ENCODE data around the gene GSC.
"Not testable (repeated sequence)": the region's sequence is repeated elsewhere in the genome, so short reads cannot be mapped to it uniquely, and the experiment has no call there.

Gene GSC

DNA sequence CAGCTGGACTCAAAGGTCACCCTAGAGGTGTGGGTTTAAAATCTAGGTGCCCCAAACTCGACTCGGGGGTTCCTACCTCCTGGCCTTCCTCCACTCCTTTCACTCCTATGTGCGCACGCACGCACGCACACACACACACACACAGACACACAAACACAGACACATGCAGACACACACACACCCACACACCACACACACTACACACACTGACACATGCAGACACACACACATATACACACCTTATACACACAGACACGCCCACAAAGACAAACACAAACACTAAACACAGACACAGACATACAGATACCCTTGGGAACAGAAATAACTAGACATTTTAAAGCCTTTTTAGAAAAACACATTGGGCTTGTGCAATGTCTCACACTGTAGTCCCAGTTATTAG, 31.8 kb downstream of the GSC start:
- no peak for DNase-seq

DNA sequence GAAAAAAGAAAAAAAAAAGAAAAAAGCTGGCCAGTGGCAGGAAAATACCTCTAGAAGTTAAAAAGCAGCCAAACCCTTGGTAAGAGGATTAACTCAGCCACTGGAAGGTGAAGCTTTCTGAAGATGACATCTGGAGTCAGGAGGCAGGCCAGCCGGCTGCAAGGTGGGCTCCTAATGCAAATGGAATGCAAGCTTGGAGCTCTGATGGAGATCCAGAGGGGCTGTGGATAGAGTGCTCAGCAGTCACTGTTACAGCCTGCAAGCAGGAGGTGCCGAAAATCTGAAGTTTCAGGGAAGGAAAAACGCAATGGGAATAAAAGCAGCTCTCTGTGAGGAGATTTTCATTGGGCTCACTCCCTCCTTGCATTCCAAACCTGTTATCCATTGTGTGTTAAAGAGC, 41.0 kb downstream of the GSC start:
- no peak for DNase-seq

DNA sequence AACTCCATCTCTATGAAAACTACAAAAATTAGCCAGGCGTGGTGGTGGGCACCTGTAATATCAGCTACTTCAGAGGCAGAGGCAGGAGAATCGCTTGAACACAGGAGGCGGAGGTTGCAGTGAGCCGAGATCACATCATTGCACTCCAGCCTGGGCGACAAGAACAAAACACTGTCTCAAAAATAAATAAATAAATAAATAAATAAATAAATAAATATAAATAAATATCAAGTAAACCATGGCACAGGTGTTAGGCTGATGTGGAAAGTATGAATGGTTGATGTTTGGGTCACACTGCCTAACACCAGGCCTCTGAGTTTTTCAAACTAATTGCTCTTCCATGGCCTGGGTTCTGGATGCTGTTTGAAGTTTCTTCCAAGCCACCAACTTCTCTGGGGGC, 41.5 kb downstream of the GSC start:
- DNase-seq: not testable (repeated sequence)

DNA sequence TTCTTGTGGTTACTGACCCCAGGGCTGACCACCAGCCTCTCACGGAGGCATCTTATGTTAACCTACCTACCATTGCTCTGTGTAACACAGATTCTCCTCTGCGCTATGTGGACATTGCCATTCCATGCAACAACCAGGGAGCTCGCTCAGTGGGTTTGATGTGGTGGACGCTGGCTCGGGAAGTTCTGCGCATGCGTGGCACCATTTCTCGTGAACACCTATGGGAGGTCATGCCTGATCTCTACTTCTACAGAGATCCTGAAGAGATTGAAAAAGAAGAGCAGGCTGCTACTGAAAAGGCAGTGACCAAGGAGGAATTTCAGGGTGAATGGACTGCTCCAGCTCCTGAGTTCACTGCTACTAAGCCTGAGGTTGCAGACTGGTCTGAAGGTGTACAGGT, 43.3 kb downstream of the GSC start:
- not testable (repeated sequence) for DNase-seq

DNA sequence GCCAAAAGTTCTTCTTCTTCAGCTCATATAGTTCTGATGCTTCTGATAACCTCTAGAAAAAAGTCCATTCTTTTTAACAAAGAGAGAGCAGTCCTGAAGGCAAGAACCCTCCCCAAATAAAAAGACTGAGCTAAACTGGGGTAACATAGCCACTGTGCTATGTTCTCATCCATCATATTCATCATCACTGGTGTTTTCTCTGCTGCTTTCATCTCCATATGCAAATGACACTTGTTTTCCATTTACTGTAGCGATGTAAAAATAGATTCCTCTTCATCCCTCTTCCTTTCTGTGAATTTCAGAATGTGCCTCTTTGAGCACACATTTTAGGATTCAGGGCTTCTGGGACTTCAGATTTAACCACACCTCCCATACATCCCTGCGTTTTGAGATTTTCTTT, 44.9 kb downstream of the GSC start:
- DNase-seq: no peak

DNA sequence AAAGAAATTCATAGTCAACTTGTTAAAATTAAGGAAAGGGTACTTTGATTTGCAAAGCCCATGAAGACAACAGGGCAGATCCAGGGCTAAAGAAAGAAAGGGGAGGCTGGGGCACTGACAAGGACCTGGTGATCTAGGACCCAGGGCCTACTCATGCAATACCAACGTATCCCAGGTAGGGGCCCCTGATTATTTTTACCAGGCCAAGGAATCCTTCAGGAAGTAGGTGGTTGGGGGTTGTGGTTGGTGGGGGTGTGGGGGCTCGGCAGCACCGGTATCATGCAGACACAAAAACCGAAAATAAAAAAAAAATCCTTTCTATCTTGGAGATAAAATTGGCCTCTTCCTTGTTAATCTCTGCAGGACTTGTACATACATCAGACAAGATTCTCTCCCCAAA, 47.5 kb downstream of the GSC start:
- DNase-seq: no peak
